ENCODE data around the gene KCNE3. TPM values are rescaled to one million over a fixed set of nuclear protein-coding genes. Genes with fewer than 3 reads are reported as not detected.

KCNE3 gene
- total RNA-seq, 1 experiment from 2014 or later = not detected

- CTCF ChIA-PET = interaction anchor here (1.8 kb wide), 1 partner anchor 43 kb away, joined by 6 read pairs; no protein-coding TSS in a partner anchor
- Histone ChIP-seq H3K36me3 (ENCODE audit: control insufficient read depth in 1 of 2, insufficient read depth in 2 of 2, low read length in 2 of 2) (no peaks in the 10 kb centered on the region), H3K4me3 (replicated peaks in 1 of 2; ENCODE audit: low read depth in 1 of 2, low read length in 2 of 2) (no peak overlapping the region), H3K27ac (ENCODE audit: low read depth, low read length) (peak overlapping the region; percentile 99; the same call in 1 of the 2 replicates), H3K27me3 (ENCODE audit: insufficient read depth, low read length) (no peaks in the 10 kb centered on the region), H3K79me2 (ENCODE audit: insufficient read depth, low read length) (no peaks in the 10 kb centered on the region), H3K9me2 (ENCODE audit: insufficient read depth) (no peaks in the 10 kb centered on the region), H2AFZ (ENCODE audit: low read depth, low read length, poor library complexity, severe bottlenecking) (no peak overlapping the region), H3K9me3 (ENCODE audit: control insufficient read depth in 1 of 2, insufficient read depth in 1 of 2, low read depth in 1 of 2, low read length in 2 of 2) (no peaks in the 10 kb centered on the region), H3K4me2 (ENCODE audit: low read length) (peak overlapping the region; percentile 88), H4K20me1 (ENCODE audit: insufficient read depth) (no peaks in the 10 kb centered on the region), H3K4me1 (ENCODE audit: control insufficient read depth in 1 of 2, insufficient read depth in 2 of 2, low read length in 2 of 2) (peaks cover 11 to 23% of the 10 kb centered on the region in 2 experiments), H3K9ac (ENCODE audit: low read length) (peak overlapping the region; percentile 88; the same call in 1 of the 2 replicates)
- POLR2A ChIA-PET = no interaction called here
- ATAC-seq (no peak), DNase-seq (ENCODE audit: low read depth, low spot score) (no peak)
- intact Hi-C loops (cut with micrococcal nuclease) = no loop called here
- TF ChIP-seq EZH2 (IDR thresholded peaks at IDR 0.05) = no peak
- BruUV-seq (replicated peaks) = no TSS peak
- RAD21 ChIA-PET (ENCODE audit: low non-redundant PET in 1 of 2, low total read pairs in 2 of 2, uncharacterized antibody in 2 of 2, unreplicated experiment in 2 of 2) = no interaction called here
Measured at GRCh38 chr11:74492084-74492483, 24.7 kb upstream of the KCNE3 start.

- no peaks in the 10 kb centered on the region for H3K36me3 ChIP-seq (ENCODE audit: control insufficient read depth in 1 of 2, insufficient read depth in 2 of 2, low read length in 2 of 2)
- ChIA-PET POLR2A (no interaction called here), RAD21 (ENCODE audit: low non-redundant PET in 1 of 2, low total read pairs in 2 of 2, uncharacterized antibody in 2 of 2, unreplicated experiment in 2 of 2) (no interaction called here), CTCF (no interaction called here)
- DNase-seq (ENCODE audit: low read depth, low spot score) (no peak), ATAC-seq (no peak)
- H3K79me2 ChIP-seq (ENCODE audit: insufficient read depth, low read length) = no peaks in the 10 kb centered on the region
- H2AFZ ChIP-seq (ENCODE audit: low read depth, low read length, poor library complexity, severe bottlenecking) = no peak overlapping the region
- no peak overlapping the region for H3K4me2 ChIP-seq (ENCODE audit: low read length)
- no peak overlapping the region for H3K4me3 ChIP-seq (replicated peaks in 1 of 2; ENCODE audit: low read depth in 1 of 2, low read length in 2 of 2)
- H3K27me3 ChIP-seq (ENCODE audit: insufficient read depth, low read length) = no peaks in the 10 kb centered on the region
- H3K9me3 ChIP-seq (ENCODE audit: control insufficient read depth in 1 of 2, insufficient read depth in 1 of 2, low read depth in 1 of 2, low read length in 2 of 2) = no peaks in the 10 kb centered on the region
- H4K20me1 ChIP-seq (ENCODE audit: insufficient read depth) = no peaks in the 10 kb centered on the region
- no peaks in the 10 kb centered on the region for H3K9me2 ChIP-seq (ENCODE audit: insufficient read depth)
- TF ChIP-seq CTCF (IDR thresholded peaks at IDR 0.05 in 2 of 3, conservative IDR thresholded peaks at IDR 0.05 in 1 of 3; ENCODE audit: borderline replicate concordance in 1 of 3, insufficient read depth in 1 of 3, low read depth in 2 of 3, low read length in 2 of 3) (no peak), SP1 (IDR thresholded peaks at IDR 0.05; ENCODE audit: low read depth) (no peak), SIN3A (IDR thresholded peaks at IDR 0.05; ENCODE audit: low read depth) (no peak), REST (IDR thresholded peaks at IDR 0.05; ENCODE audit: low read depth) (no peak)
- intact Hi-C loops (cut with micrococcal nuclease) = no loop called here
- no TSS peak for BruUV-seq (replicated peaks)
- peaks cover 11 to 23% of the 10 kb centered on the region in 2 experiments for H3K4me1 ChIP-seq (ENCODE audit: control insufficient read depth in 1 of 2, insufficient read depth in 2 of 2, low read length in 2 of 2)
- no peak overlapping the region for H3K9ac ChIP-seq (ENCODE audit: low read length)
- no peak overlapping the region for H3K27ac ChIP-seq (ENCODE audit: low read depth, low read length)
Measured at GRCh38 chr11:74490941-74491340, 23.6 kb upstream of the KCNE3 start.

Data from HCT116 (cell line).